ENCODE data around the gene ACTL6B. TPM values are rescaled to one million over a fixed set of nuclear protein-coding genes. Genes with fewer than 3 reads are reported as not detected.

The ACTL6B gene
- polyA plus RNA-seq, 1 donor from 2014 or later: 339 TPM

DNA sequence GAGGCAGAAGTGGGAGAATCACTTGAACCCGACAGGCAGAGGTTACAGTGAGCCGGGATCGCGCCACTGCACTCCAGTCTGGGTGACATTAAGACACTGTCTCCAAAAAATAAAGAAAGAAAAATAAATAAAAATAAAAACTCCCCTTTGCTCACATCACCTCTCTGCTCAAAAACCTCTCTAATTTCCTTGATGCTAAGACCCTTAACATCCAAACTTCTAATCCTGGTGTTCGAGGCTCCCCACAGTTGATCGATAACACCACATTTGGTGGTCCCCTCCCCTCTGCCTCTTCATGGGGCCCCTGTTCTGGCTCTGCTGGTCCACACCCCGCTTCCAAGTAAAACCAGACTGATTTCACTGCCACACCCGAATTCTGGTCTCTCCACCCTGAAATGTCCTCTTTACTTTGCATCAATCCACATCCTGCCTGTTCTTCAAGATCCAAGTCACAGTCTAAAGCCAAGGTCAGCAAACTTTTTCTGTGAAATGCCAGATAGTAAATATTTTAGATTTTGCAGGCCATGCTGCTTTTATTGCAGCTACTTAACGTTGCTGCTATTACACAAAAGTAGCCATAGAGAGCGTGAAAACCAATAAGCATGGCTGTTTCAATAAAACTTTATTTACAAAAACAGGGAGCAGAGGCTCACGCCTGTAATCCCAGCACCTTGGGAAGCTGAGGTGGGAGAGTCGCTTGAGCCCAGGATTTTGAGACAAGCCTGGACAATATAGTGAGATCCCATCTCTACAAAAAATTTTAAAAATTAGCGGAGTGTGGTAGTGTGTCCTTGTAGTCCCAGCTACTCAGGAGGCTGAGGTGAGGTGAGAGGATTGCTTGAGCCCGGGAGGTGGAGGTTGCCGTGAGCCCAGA lies 32.1 kb downstream of the ACTL6B start:
- H3K36me3 ChIP-seq (ENCODE audit: insufficient read depth, low read length): no peaks in the 10 kb centered on the region
- TF ChIP-seq REST (IDR thresholded peaks at IDR 0.05; ENCODE audit: borderline replicate concordance) (no peak), RAD21 (conservative IDR thresholded peaks at IDR 0.05) (no peak), MXI1 (conservative IDR thresholded peaks at IDR 0.05; ENCODE audit: poor library complexity, severe bottlenecking) (no peak), POLR2AphosphoS5 (IDR thresholded peaks at IDR 0.05) (no peak), EZH2 (IDR thresholded peaks at IDR 0.05; ENCODE audit: borderline replicate concordance, insufficient read depth, low read length, poor library complexity, severe bottlenecking) (no peak), EP300 (conservative IDR thresholded peaks at IDR 0.05; ENCODE audit: poor library complexity, severe bottlenecking) (no peak)
- H2AFZ ChIP-seq (ENCODE audit: low read depth, low read length): no peak overlapping the region
- H3K4me3 ChIP-seq (ENCODE audit: low read length): no peak overlapping the region
- H3K9ac ChIP-seq (ENCODE audit: low read length): no peak overlapping the region
- no peak overlapping the region for H3K27ac ChIP-seq (ENCODE audit: low read length)
- H3K27me3 ChIP-seq (ENCODE audit: insufficient read depth, low read depth, low read length): no peaks in the 10 kb centered on the region
- H3K9me3 ChIP-seq (ENCODE audit: low read length): no peaks in the 10 kb centered on the region
- H3K4me2 ChIP-seq (ENCODE audit: low read length): no peak overlapping the region
- H3K79me2 ChIP-seq (replicated peaks; ENCODE audit: insufficient read depth, low read length): no peaks in the 10 kb centered on the region
- H3F3A ChIP-seq (ENCODE audit: insufficient read depth, low read length, poor library complexity, severe bottlenecking): no peaks in the 10 kb centered on the region
- no peaks in the 10 kb centered on the region for H4K20me1 ChIP-seq (ENCODE audit: insufficient read depth)
- H3K9me2 ChIP-seq (ENCODE audit: insufficient read depth, low read length): no peaks in the 10 kb centered on the region

DNA sequence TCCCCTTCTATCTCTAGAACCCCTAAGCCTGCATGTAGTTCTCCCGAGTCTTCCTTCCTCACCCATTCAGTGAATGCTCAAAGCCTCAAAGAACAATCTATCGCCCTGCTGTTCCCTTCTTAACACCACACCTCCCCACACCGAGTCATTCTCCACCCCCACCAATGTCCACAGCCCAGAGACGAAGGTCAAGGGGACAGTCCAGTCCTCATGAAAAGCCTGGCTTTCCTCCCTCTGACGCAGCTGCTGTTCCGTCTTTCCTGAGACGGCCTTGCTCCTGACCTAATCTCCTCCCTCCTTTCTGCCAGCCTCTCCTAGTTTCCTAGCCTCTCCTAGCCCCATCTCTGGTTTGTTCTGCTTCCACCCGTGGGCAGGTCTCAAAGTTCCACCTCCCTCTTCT lies 34.7 kb downstream of the ACTL6B start:
- Histone ChIP-seq H3K36me3 (ENCODE audit: insufficient read depth, low read length) (no peaks in the 10 kb centered on the region), H3K79me2 (replicated peaks; ENCODE audit: insufficient read depth, low read length) (no peaks in the 10 kb centered on the region), H3K27me3 (ENCODE audit: insufficient read depth, low read depth, low read length) (no peaks in the 10 kb centered on the region), H2AFZ (ENCODE audit: low read depth, low read length) (no peak overlapping the region), H3K9me2 (ENCODE audit: insufficient read depth, low read length) (no peaks in the 10 kb centered on the region), H3K9me3 (ENCODE audit: low read length) (no peaks in the 10 kb centered on the region), H3K9ac (ENCODE audit: low read length) (no peak overlapping the region), H3F3A (ENCODE audit: insufficient read depth, low read length, poor library complexity, severe bottlenecking) (no peaks in the 10 kb centered on the region), H3K27ac (ENCODE audit: low read length) (no peak overlapping the region), H3K4me3 (ENCODE audit: low read length) (no peak overlapping the region), H3K4me2 (ENCODE audit: low read length) (no peak overlapping the region), H4K20me1 (ENCODE audit: insufficient read depth) (no peaks in the 10 kb centered on the region)
- TF ChIP-seq EZH2 (IDR thresholded peaks at IDR 0.05; ENCODE audit: borderline replicate concordance, insufficient read depth, low read length, poor library complexity, severe bottlenecking): no peak
- TF ChIP-seq MXI1 (conservative IDR thresholded peaks at IDR 0.05; ENCODE audit: poor library complexity, severe bottlenecking): no peak
- TF ChIP-seq TAF1 (IDR thresholded peaks at IDR 0.05; ENCODE audit: low read depth): no peak
- TF ChIP-seq SMC3 (conservative IDR thresholded peaks at IDR 0.05; ENCODE audit: poor library complexity): no peak
- no peak for TF ChIP-seq REST (IDR thresholded peaks at IDR 0.05; ENCODE audit: borderline replicate concordance)

Measured in neural cell (in vitro differentiated cells).